Measurements from ENCODE around the gene PCDHGA1. TPM values are rescaled to one million over a fixed set of nuclear protein-coding genes. Genes with fewer than 3 reads are reported as not detected.

The PCDHGA1 gene
- total RNA-seq, 5 donors from 2014 or later (not counting 1 experiment from before 2014, with no cell fraction given), result 0.16 to 0.38 (median 0.31) TPM; not detected in 1

GRCh38 chr5:141488591-141489561 is 158.6 kb downstream of the PCDHGA1 start, which contains the start of gene PCDHGC5:
PCDHGC5 (plus strand) TSS chr5:141489081; CDS start chr5:141489241, 160 bp downstream.
- Mint-ChIP-seq H3K36me3 (no peaks in the 10 kb centered on the region), H3K9me3 (no peaks in the 10 kb centered on the region), H3K27ac (no peak within 1 kb of the TSS), H3K4me3 (no peak within 1 kb of the TSS), H3K4me1 (peaks cover 20 to 28% (median 27%) of the 10 kb centered on the region in 3 donors), H3K27me3 (peaks cover 78 to 91% of the 10 kb centered on the region in 2 donors)
- no peak within 1 kb of the TSS for H3K4me3 ChIP-seq (ENCODE audit: control insufficient read depth in 1 of 2, extremely low read depth in 1 of 2, low read length in 1 of 2)
- peaks cover 18 to 86% of the 10 kb centered on the region in 2 experiments for H3K27me3 ChIP-seq (replicated peaks in 1 of 2; ENCODE audit: control insufficient read depth in 2 of 2, extremely low read depth in 1 of 2, insufficient read depth in 2 of 2, low read length in 1 of 2)
- CTCF ChIA-PET, result interaction anchor here in 1 of 2 donors (1.1 kb wide), 1 partner anchor 16 kb away, joined by 3 read pairs; no protein-coding TSS in a partner anchor
- ATAC-seq (replicated peaks in 1 of 4) (no peak), DNase-seq (no peak)
- H3K27ac ChIP-seq (ENCODE audit: low read length), result no peak within 1 kb of the TSS
- no peaks in the 10 kb centered on the region for H3K9me3 ChIP-seq
- peaks cover 3 to 30% of the 10 kb centered on the region in 2 experiments for H3K4me1 ChIP-seq (ENCODE audit: control insufficient read depth in 1 of 2, extremely low read depth in 1 of 2, insufficient read depth in 2 of 2, low read length in 2 of 2)
- WGBS (ENCODE audit: insufficient coverage), result 71% methylated on average over 11 of the region's 14 CpGs
- H3K36me3 ChIP-seq (ENCODE audit: control insufficient read depth in 2 of 2, extremely low read depth in 1 of 2, insufficient read depth in 1 of 2, low read length in 1 of 2), result no peaks in the 10 kb centered on the region
- POLR2A ChIA-PET, result no interaction called here

GRCh38 chr5:141489841-141490240 is 159.5 kb downstream of the PCDHGA1 start:
- DNase-seq (no peak), ATAC-seq (replicated peaks in 1 of 4) (no peak)
- Mint-ChIP-seq H3K9me3 (no peaks in the 10 kb centered on the region), H3K36me3 (no peaks in the 10 kb centered on the region), H3K4me3 (no peak overlapping the region), H3K4me1 (peaks cover 16 to 20% (median 18%) of the 10 kb centered on the region in 3 donors), H3K27me3 (peaks cover 76 to 91% of the 10 kb centered on the region in 2 donors), H3K27ac (no peak overlapping the region)
- H3K4me3 ChIP-seq (ENCODE audit: control insufficient read depth in 1 of 2, extremely low read depth in 1 of 2, low read length in 1 of 2), result no peak overlapping the region
- ChIA-PET POLR2A (no interaction called here), CTCF (no interaction called here)
- H3K9me3 ChIP-seq, result no peaks in the 10 kb centered on the region
- WGBS (ENCODE audit: insufficient coverage), result 83% methylated on average over 10 of the region's 10 CpGs
- H3K27ac ChIP-seq (ENCODE audit: low read length), result no peak overlapping the region
- H3K4me1 ChIP-seq (ENCODE audit: control insufficient read depth in 1 of 2, extremely low read depth in 1 of 2, insufficient read depth in 2 of 2, low read length in 2 of 2), result peaks cover 3 to 25% of the 10 kb centered on the region in 2 experiments
- no peaks in the 10 kb centered on the region for H3K36me3 ChIP-seq (ENCODE audit: control insufficient read depth in 2 of 2, extremely low read depth in 1 of 2, insufficient read depth in 1 of 2, low read length in 1 of 2)
- peaks cover 18 to 90% of the 10 kb centered on the region in 2 experiments for H3K27me3 ChIP-seq (replicated peaks in 1 of 2; ENCODE audit: control insufficient read depth in 2 of 2, extremely low read depth in 1 of 2, insufficient read depth in 2 of 2, low read length in 1 of 2)

- Mint-ChIP-seq H3K27ac (no peak overlapping the region), H3K9me3 (no peaks in the 10 kb centered on the region), H3K4me1 (peaks cover 13 to 17% (median 16%) of the 10 kb centered on the region in 3 donors), H3K27me3 (peaks cover 75 to 90% of the 10 kb centered on the region in 2 donors), H3K4me3 (no peak overlapping the region), H3K36me3 (no peaks in the 10 kb centered on the region)
- Histone ChIP-seq H3K4me1 (ENCODE audit: control insufficient read depth in 1 of 2, extremely low read depth in 1 of 2, insufficient read depth in 2 of 2, low read length in 2 of 2) (peaks cover 2 to 21% of the 10 kb centered on the region in 2 experiments), H3K27ac (ENCODE audit: low read length) (no peak overlapping the region), H3K9me3 (no peaks in the 10 kb centered on the region), H3K36me3 (ENCODE audit: control insufficient read depth in 2 of 2, extremely low read depth in 1 of 2, insufficient read depth in 1 of 2, low read length in 1 of 2) (no peaks in the 10 kb centered on the region), H3K27me3 (replicated peaks in 1 of 2; ENCODE audit: control insufficient read depth in 2 of 2, extremely low read depth in 1 of 2, insufficient read depth in 2 of 2, low read length in 1 of 2) (peaks cover 17 to 90% of the 10 kb centered on the region in 2 experiments), H3K4me3 (ENCODE audit: control insufficient read depth in 1 of 2, extremely low read depth in 1 of 2, low read length in 1 of 2) (no peak overlapping the region)
- CTCF ChIA-PET, result no interaction called here
- POLR2A ChIA-PET, result no interaction called here
- ATAC-seq (replicated peaks in 1 of 4), result no peak
- DNase-seq, result no peak
- 81% methylated on average over 7 of the region's 10 CpGs for WGBS (ENCODE audit: insufficient coverage)
Measured at GRCh38 chr5:141490271-141490670, 160.0 kb downstream of the PCDHGA1 start.

GRCh38 chr5:141490771-141491170 is 160.5 kb downstream of the PCDHGA1 start:
- no peaks in the 10 kb centered on the region for H3K9me3 ChIP-seq
- no peak overlapping the region for H3K27ac ChIP-seq (ENCODE audit: low read length)
- peaks cover 0 to 16% of the 10 kb centered on the region in 2 experiments for H3K4me1 ChIP-seq (ENCODE audit: control insufficient read depth in 1 of 2, extremely low read depth in 1 of 2, insufficient read depth in 2 of 2, low read length in 2 of 2)
- H3K9me3 Mint-ChIP-seq, result no peaks in the 10 kb centered on the region
- no peak overlapping the region for H3K4me3 ChIP-seq (ENCODE audit: control insufficient read depth in 1 of 2, extremely low read depth in 1 of 2, low read length in 1 of 2)
- ChIA-PET CTCF (no interaction called here), POLR2A (no interaction called here)
- H3K27me3 ChIP-seq (replicated peaks in 1 of 2; ENCODE audit: control insufficient read depth in 2 of 2, extremely low read depth in 1 of 2, insufficient read depth in 2 of 2, low read length in 1 of 2), result peaks cover 14 to 90% of the 10 kb centered on the region in 2 experiments
- H3K36me3 ChIP-seq (ENCODE audit: control insufficient read depth in 2 of 2, extremely low read depth in 1 of 2, insufficient read depth in 1 of 2, low read length in 1 of 2), result no peaks in the 10 kb centered on the region
- H3K27ac Mint-ChIP-seq, result peak overlapping the region in 1 of 2 donors; percentile 62
- H3K4me3 Mint-ChIP-seq, result peak overlapping the region in 1 of 3 donors; percentile 24
- H3K27me3 Mint-ChIP-seq, result peaks cover 78 to 90% of the 10 kb centered on the region in 2 donors
- no peak for DNase-seq
- 79% methylated on average over 6 of the region's 13 CpGs for WGBS (ENCODE audit: insufficient coverage)
- peaks cover 14 to 19% (median 18%) of the 10 kb centered on the region in 3 donors for H3K4me1 Mint-ChIP-seq
- no peaks in the 10 kb centered on the region for H3K36me3 Mint-ChIP-seq
- ATAC-seq (replicated peaks in 1 of 4), result no peak

GRCh38 chr5:141491323-141492167 is 161.2 kb downstream of the PCDHGA1 start:
- CTCF ChIA-PET, result no interaction called here
- Histone ChIP-seq H3K4me3 (ENCODE audit: control insufficient read depth in 1 of 2, extremely low read depth in 1 of 2, low read length in 1 of 2) (peak overlapping the region; percentile 15 to 61), H3K36me3 (ENCODE audit: control insufficient read depth in 2 of 2, extremely low read depth in 1 of 2, insufficient read depth in 1 of 2, low read length in 1 of 2) (no peaks in the 10 kb centered on the region), H3K27me3 (replicated peaks in 1 of 2; ENCODE audit: control insufficient read depth in 2 of 2, extremely low read depth in 1 of 2, insufficient read depth in 2 of 2, low read length in 1 of 2) (peaks cover 11 to 90% of the 10 kb centered on the region in 2 experiments), H3K4me1 (ENCODE audit: control insufficient read depth in 1 of 2, extremely low read depth in 1 of 2, insufficient read depth in 2 of 2, low read length in 2 of 2) (peaks cover 0 to 16% of the 10 kb centered on the region in 2 experiments), H3K27ac (ENCODE audit: low read length) (no peak overlapping the region), H3K9me3 (no peaks in the 10 kb centered on the region)
- 9% methylated on average over 60 of the region's 66 CpGs for WGBS (ENCODE audit: insufficient coverage)
- no peaks in the 10 kb centered on the region for H3K9me3 Mint-ChIP-seq
- no peak for DNase-seq
- no peaks in the 10 kb centered on the region for H3K36me3 Mint-ChIP-seq
- peaks cover 81 to 90% of the 10 kb centered on the region in 2 donors for H3K27me3 Mint-ChIP-seq
- POLR2A ChIA-PET, result no interaction called here
- no peak for ATAC-seq (replicated peaks in 1 of 4)
- H3K27ac Mint-ChIP-seq, result peak overlapping the region in 1 of 2 donors; percentile 62
- H3K4me3 Mint-ChIP-seq, result peak overlapping the region; percentile 53 to 77 (median 73)
- peaks cover 14 to 19% (median 19%) of the 10 kb centered on the region in 3 donors for H3K4me1 Mint-ChIP-seq

Measured in T-cell (primary cell).